HT-29 (cell line): ENCODE data around the gene DRC3. TPM values are rescaled to one million over a fixed set of nuclear protein-coding genes. Genes with fewer than 3 reads are reported as not detected.
"Not testable (repeated sequence)": the region's sequence is repeated elsewhere in the genome, so short reads cannot be mapped to it uniquely, and the experiment has no call there.

ENCODE experiments used
- DNase-seq: peaks from one replicate; pipeline ENCODE4 v3.0.0-alpha.2; 2015; ENCODE audit warnings: low spot score
- total RNA-seq: library from RNA; depleted of rRNA; stranded (reverse); fragments of >200 nt; shearing (Covaris generic); gene quantifications from 2 replicates; pipeline ENCODE4 v1.2.3, GENCODE V29; 2014; rRNA removed

The DRC3 gene, protein sequence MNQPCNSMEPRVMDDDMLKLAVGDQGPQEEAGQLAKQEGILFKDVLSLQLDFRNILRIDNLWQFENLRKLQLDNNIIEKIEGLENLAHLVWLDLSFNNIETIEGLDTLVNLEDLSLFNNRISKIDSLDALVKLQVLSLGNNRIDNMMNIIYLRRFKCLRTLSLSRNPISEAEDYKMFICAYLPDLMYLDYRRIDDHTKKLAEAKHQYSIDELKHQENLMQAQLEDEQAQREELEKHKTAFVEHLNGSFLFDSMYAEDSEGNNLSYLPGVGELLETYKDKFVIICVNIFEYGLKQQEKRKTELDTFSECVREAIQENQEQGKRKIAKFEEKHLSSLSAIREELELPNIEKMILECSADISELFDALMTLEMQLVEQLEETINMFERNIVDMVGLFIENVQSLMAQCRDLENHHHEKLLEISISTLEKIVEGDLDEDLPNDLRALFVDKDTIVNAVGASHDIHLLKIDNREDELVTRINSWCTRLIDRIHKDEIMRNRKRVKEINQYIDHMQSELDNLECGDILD
- 0.03 and 0.78 TPM in 2 replicates for total RNA-seq

DNA sequence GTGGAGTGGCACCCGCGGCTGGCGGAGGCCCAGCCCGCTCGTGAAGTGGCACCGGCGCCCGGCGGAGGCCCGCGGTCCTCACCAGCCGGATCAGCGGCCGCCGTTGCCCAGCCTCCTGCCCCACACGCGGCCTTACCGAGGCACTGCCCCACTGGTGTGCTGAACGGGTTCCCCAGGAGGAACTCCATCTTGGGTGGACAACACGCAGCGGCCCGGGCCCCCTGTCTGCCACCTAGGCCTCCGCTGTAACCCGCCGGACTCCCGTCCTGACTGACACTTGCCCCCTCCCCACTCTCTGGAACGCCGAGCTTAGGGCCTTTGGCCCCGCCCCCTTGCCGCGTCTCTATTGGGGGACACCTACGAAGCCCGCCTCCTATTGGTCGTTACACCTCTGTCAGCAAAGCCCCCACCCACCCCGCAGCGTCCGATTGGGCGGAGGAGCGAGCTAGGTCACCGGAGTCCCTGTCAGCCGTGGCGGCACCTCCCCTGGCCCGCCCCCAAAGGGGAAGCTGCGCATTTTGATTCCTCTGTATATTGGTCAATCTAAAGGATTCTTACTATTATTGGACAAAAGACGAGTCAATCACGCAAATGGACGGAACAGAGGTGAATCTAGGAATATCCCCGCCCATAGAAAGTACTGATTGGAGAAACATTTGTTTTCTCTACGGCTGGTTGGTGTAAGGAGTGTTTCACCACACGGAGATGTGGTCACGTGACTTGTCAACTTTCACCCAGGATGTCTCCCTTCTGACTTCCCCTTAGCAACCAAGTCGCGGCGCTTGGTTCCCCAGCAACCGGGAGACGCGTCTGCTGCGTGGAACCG, at the start of gene DRC3, which contains the start of gene TOM1L2:
TSS of gene DRC3 (plus strand) at position 737 of the 826 bp plus-strand sequence. CDS start 4,737 bp downstream, outside the sequence.
TSS of gene TOM1L2 (minus strand) at position 275 of the 826 bp plus-strand sequence. CDS start at position 188, 87 bp downstream.
- peak; percentile 98 for DNase-seq

DNA sequence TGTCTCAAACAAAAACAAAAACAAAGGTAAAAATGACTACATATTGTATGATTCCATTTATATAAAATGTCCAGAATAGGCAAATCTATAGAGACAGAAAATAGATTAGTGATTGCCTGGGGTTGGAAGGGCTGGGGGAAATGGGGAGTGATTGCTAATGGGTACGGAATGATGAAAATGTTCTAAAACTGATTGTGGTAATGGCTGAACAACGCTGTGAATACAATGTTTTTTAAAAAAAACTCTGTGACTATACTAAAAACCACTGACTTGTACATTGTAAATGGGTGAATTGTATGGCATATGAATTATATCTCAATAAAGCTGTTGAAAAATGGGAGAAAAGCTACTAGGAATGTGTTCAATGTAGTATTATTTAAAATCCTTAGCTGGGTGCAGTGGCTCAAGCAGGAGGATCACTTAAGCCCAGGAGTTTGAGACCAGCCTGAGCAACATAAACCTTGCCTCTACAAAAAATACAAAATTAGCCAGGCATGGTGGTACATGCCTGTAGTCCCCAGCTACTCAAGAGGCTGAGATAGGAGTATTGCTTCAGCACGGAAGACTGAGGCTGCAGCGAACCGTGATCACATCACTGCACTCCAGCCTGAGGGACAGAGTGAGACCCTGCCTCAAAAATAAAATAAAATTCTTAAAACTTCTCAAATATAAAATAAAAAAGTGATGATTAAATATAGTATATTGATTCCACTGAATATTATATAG, 48.4 kb upstream of the DRC3 start:
- DNase-seq, result no peak

DNA sequence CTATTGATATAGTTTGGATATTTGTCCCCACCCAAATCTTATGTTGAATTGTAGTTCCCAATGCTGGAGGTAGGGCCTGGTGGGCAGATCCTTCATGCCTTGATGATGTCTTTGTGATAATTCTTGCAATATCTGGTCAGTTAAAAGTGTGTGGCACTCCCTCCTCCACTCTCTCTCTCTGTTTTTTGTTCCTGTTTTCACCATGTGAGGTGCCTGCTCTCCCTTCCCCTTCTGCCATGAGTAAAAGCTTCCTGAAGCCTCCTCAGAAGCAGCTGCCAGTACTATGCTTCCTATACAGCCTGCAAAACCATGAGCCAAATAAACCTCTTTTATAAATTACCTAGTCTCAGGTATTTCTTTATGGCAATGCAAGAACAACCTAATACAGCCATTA, 47.8 kb upstream of the DRC3 start:
- no peak for DNase-seq

DNA sequence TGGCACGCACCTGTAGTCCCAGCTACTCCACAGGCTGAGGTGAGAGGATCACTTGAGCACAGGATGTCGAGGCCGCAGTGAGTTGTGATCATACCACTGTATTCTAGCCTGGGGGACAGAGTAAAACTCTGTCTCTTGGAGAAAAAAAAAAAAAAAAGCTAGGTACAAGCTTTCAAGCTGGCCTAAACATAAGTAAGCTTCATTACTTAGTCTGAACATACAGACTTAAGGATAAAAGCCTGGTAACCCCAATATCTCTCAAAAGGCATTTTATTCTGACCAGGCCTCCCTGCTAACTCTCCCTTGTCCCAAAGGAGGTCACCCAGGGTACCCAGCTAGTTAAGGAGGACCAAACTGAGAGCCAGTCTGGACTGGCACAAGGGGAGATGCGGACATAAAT, 46.6 kb upstream of the DRC3 start:
- DNase-seq, result no peak

DNA sequence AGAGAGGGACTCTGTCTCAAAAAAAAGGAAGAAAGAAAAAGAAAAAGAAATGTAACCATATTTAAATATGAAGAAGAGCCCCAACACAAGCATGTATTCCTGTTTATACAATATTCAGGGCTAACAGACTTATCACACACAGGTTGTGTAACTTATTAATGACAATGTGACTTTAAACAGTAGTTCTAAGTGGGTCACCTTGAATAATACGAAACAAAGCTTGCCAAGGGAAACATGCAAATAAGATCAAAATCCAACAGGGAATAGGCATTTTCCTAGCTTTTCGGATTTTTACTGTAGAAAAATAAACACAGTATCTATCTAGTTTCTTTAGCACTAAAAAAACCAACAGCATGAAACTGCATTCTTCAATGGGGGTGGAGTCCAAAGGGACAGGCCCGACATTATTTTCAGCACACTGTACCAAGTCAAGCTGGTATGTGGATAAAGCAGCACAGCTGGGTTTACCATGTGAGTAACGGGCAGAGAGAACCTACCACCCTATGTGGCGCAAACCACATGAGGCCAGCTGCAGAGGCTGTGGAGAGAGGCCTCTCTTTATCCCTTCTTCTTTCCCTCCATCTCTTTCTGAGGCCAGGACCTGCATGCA, 45.7 kb upstream of the DRC3 start:
- DNase-seq, result no peak

DNA sequence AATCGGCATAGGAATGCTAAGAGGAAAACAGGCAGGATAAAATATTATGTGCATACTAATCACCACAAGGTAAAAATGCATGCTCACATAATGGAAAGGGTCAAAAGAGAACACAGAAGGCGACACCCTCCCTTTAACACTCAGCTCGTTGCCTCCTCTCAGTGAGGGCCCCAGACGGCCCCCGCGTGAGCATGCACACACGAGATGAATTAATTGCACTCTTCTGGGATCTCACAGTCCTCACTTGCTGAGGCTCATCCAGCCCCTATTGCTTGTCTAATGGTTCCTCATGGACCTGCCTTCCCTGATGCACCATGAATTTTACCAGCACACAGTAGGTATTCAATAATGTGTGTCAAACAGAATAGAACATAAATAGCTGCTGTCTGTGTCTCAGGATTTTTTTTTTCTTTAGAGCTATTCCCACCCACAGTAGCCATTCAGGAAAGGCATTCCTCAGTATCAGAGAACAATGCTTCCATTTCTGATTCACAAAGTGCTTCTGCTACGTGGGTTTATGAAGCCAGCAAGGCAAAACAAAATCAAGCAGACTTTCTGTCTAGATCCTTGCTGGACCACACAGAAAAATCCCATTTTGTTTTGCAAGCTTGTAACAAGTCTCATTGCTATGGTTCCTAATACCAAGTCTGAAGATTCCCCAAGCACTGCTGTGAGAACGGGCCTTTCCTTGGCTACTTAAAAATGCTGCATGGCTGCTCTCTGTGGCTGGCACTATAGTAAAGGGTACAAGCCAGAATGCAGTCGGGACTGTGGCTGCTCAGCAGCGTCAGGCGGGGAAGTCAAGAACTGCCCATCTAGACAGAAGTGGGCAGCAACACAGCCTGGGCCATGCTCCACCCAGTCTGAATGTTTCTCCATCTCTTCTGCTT, 44.0 kb upstream of the DRC3 start:
- no peak for DNase-seq

DNA sequence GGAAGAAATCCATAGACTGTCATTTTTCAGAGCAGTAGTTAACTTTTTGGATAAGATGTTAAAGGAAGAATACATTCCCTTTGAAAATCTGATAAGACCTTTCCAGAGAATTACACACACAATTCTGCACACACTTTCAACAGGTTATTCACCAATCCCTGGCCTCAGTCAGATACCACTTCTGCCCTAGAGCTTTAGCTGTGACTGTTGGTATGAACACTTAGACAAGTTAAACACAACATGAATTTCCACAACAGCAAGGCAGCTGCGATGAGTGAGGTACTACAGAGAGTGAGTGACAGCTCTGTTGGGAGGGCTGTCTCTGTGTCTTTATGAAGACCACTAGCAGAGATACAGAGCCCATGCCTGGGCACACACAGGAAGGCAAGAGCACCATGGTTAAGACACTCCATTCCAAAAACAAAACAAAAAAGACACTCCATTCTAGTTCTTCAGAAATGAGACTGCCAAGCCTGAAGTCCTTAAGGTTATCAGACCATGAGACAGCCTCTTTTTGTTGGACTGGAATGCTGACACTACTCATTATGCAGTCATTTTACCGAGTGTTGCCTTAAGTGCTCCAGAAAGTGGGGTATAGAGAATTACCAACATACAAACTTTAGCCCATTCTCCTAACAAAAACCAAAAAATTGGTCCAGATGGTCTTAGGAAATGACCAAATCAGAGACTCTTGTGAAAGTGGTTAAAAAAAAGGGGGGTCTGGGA, 42.8 kb upstream of the DRC3 start:
- no peak for DNase-seq

DNA sequence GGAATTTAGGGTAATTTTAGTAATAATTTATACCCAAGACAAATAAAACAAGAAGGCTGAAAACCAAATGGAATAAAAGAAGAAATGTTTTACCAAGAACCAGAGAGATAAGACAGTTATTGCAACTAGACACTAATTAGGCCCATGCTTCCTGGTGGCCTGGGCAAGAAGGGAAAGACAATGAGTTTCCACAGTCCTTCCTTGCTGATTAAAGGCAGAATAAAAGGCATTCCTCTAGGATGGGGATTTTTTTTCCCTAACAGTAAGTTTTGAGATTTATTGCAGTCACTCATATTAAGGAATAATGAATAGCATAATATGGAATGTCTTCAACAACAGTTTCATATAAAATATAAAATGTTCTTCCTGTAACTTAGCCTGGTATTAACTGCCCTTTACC, 42.0 kb upstream of the DRC3 start:
- no peak for DNase-seq

DNA sequence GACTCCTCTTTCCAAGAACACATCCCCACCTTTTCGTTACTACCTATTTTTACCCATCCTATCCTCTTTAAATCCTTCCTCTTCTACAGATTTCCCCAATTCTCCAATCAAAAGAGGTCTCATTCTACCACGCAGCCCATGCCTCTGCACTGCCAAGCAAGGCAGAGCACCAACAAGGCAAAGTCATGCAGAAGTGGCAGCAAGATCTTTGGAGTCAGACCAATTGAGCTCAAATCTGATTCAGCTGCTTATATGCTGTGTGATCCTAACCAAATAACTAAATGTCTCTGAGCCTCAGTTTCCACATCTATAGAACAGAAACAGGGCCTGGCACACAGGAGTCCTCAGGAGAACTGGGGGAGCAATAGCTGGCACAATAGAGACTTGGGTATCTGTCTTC, 41.5 kb upstream of the DRC3 start:
- no peak for DNase-seq

DNA sequence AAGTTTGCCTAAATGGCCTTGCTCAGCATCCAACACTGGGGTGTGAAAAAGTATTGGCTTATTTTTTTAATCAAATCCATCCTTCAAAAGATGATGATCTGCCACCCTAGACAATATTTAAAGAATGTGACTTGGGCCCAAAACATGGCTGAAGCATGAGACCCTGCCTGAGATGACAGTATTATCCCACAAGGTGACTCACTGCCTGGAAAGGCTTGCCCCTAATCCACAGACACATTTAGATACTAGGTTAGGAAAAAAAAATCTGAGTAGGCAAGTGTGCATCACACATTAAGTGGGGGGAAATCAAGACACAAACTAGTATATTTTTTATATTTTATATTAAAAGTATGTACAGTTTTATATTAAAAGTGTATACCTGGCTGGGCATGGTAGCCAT, 38.9 kb upstream of the DRC3 start:
- DNase-seq, result no peak

DNA sequence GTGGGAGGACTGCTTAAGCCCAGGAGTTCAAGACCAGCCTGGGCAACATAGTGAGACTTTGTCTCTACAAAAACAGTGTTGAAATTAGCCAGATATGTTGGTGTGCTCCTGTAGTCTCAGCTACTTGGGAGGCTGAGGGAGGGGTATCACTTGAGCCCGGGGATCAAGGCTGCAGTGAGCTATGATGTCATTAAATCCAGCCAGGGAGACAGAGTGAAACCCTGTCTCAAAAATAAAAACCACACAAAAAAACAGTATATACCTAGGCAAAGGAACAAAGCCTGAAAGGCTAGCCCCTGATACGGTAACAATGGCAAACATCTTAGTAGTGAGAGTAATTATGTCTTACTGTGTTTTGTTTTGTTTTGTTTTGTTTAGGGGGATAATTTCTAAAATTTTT, 38.4 kb upstream of the DRC3 start:
- no peak for DNase-seq

DNA sequence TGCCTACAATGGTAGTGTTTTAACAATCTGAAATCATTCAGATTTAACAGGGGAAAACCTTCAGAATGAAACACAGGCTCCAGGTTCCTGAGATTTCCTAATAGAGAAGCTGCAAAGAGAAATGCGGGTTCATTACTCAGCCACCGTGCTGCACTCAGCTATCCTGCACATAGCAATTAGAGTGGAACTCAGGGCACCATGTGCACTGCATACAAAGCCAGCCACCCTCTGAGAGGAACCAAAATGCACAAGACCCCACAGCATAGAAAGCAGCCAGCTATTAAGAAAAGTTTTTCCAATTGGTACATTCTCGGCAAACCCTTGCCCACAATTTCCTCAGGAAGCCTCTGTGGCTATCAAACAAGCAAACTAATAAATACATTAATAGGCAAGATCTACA, 37.9 kb upstream of the DRC3 start:
- DNase-seq, result no peak

DNA sequence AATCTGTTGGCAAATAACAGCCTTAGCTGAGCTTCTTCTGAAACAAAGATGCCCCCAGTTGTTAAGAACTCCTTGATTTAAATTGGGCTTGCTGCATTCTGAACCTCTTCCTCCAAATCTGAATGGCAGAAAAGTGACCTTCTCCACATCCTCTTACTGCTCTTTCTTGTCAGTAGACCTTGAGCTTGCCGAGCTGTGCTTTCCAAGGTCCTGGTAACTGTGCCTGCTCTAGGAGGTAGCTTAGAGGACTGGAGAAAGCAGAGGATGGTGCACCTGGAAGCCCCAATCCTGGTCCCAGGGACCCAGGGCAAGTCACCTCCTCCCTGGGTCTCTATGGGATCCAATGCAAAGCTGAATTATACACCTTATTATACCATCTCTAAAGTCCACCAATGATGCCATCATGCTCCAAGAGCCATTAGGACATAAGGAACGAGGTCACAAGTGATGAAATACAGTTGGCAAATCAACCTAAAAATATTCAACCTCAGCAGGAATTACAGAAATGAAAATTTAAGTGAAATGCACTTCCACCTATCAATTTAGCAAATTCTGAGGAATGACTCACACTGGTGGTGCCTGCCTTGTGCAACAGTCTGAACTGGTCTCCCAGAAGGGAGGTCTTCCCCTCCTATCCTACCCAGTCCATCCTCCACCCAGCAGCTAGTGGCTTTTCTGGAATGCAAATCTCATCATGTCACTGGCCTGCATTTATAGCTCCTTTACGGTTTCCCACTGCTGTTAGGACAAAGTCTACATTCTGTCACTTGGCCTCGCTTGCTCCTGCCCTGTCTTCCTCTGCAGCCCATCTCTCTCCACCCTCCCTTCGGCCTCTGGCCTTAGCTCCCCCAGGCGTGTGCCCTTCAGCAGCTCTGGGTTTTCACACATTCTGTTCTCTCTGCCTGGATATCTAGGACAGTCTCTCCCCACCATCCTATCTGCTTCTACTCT, 37.1 kb upstream of the DRC3 start:
- DNase-seq, result no peak

DNA sequence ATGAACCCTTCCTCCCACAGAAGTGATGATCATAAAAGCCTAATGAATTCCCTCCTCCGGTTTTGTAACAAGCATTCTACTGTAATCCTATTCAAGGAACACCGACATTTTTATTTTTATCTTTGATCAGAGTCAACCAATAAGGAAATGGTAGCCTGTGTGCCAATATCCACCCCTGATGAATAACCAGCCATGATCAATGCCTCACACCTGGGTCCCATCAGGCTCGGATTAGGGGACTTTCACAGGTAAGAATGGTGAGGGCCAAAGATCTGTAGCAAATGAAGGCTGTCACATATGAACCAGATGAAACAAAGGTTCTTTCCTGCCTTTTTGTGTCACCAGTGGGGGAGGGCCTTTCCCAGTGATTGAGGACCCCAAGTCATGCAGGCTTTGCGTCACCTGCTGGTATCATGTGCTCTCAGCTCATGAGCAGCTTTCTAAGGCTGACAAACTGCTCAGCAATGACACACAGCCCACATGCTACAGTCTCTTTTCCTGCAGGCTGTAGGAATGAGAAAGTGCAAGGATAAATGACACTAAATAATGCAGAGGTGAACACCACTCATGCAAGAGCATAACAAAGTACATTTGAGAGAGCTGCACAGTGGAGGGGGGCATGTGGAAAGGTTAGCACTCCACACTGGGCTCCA, 35.3 kb upstream of the DRC3 start:
- DNase-seq, result no peak

DNA sequence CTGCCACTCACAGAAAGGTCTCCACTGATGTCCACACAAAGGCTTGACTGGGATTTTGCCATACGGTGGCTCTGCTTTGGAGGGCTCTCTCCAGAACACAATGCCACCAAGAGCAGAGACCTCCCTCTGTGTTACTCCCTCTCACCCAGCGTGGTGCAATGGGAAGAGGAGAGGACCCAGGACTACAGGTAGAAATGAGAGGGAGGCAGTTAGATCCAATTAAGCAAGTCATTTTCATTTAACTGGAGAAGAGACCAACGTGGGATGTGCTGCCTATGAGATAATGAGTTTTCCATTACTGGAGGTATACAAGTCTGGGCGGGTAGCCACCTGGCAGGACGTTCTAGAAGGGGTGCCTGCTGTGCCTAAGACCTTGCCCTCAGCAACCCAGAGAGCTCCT, 34.7 kb upstream of the DRC3 start:
- DNase-seq, result no peak

DNA sequence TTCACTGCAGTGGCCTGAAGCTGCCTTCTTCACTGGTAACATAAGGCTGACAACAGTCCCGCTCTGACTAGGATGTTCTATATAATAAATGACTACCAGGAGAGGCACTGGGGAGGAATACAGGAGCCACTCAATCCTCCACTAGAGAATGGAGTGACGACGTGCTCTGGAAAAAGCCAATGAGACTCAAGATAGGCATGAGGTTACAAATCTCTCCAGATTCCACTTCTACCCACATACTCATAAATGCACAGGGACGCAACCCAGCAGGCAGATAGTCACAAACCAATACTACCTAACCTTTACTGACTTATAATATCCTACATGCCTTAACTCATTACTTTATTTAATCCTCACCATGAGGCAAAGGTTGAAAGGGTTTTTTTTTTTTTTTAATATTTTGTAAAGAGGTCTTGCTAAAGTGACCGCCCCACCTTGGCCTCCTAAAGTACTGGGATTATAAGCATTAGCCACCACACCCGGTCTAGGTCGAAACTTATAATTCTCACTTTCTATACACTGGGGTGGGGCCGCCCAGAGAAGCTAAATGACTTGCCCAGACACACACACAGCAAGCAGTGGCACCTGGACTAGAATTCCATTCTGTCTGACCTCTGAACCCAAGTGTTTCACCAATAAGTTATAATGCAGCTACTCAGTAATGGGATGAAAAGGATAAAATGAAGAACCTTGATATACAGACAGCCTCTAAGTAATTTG, 34.1 kb upstream of the DRC3 start:
- DNase-seq, result no peak

DNA sequence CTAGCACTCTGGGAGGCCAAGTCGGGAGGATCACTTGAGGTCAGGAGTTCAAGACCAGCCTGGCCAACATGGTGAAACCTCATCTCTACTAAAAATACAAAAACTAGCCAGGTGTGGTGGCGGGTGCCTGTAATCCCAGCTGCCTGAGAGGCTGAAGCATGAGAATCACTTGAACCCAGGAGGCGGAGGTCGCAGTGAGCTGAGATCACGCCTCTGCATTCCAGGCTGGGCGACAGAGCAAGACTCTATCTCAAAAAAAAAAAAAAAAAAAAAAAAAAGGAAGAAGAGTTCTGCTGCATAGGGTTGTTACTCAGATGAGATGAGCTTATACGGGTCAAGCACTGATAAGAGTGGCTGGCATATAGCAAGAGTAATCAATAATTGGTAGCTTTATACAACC, 32.7 kb upstream of the DRC3 start:
- not testable (repeated sequence) for DNase-seq
